GM23338 (cell line): ENCODE measurements around the gene FGF10. TPM values are rescaled to one million over a fixed set of nuclear protein-coding genes. Genes with fewer than 3 reads are reported as not detected.

Experiments
- CREB1 ChIP-seq: fragments of 250-450 bp; sonication (Bioruptor Pico); IDR thresholded peaks from 2 replicates; pipeline ENCODE4 v1.5.0; 2020; ENCODE audit warnings: low read depth, mild to moderate bottlenecking, moderate library complexity
- ETS1 ChIP-seq: IDR thresholded peaks from 2 replicates; pipeline ENCODE4 v1.6.1; 2016; ENCODE audit warnings: antibody characterized with exemption
- EZH2 ChIP-seq: fragments of 200-600 bp; sonication (generic); IDR thresholded peaks from one replicate; pipeline ENCODE4 v1.8.0; 2017; ENCODE audit warnings: antibody characterized with exemption, mild to moderate bottlenecking, low read depth; ENCODE audit not compliant: unreplicated experiment
- EZH2phosphoT487 ChIP-seq: fragments of 200-600 bp; sonication (generic); IDR thresholded peaks from one replicate; pipeline ENCODE4 v1.8.1; 2018; ENCODE audit warnings: antibody characterized with exemption; ENCODE audit not compliant: unreplicated experiment
- JUNB ChIP-seq: IDR thresholded peaks from one replicate; pipeline ENCODE4 v1.6.1; 2016; ENCODE audit warnings: antibody characterized with exemption; ENCODE audit not compliant: unreplicated experiment
- NANOG ChIP-seq: IDR thresholded peaks from 2 replicates; pipeline ENCODE4 v1.6.1; 2016; ENCODE audit warnings: antibody characterized with exemption, borderline replicate concordance
- POLR2AphosphoS5 ChIP-seq: IDR thresholded peaks from 2 replicates; pipeline ENCODE4 v1.6.1; 2016; ENCODE audit warnings: antibody characterized with exemption, low read depth
- STAT1 ChIP-seq: IDR thresholded peaks from one replicate; pipeline ENCODE4 v1.6.1; 2016; ENCODE audit warnings: antibody characterized with exemption; ENCODE audit not compliant: unreplicated experiment
- ZNF114 ChIP-seq: fragments of 250-450 bp; sonication (Bioruptor Pico); IDR thresholded peaks from 2 replicates; pipeline ENCODE4 v1.5.0; 2020; ENCODE audit warnings: mild to moderate bottlenecking, moderate library complexity
- ZNF331 ChIP-seq: fragments of 250-450 bp; sonication (Bioruptor Pico); IDR thresholded peaks from 2 replicates; pipeline ENCODE4 v1.5.0; 2020; ENCODE audit warnings: low read depth, mild to moderate bottlenecking, moderate library complexity
- polyA plus RNA-seq: library from polyadenylated mRNA; unstranded; fragments of >200 nt; fragmentation: Nextera tagmentation; extraction: Ambion mirVana; gene quantifications from 2 replicates; pipeline ENCODE4 v1.2.1, GENCODE V29; 2016
- total RNA-seq: library from RNA; depleted of rRNA; stranded (reverse); fragments of >200 nt; shearing (Covaris generic); gene quantifications from 2 replicates; pipeline ENCODE4 v1.2.3, GENCODE V29; 2014
- TF ChIP-seq, protein P1 (sequence below): fragments of 250-450 bp; sonication (Bioruptor Pico); IDR thresholded peaks from 2 replicates; pipeline ENCODE4 v1.5.0; 2020; ENCODE audit warnings: mild to moderate bottlenecking, moderate library complexity
- TF ChIP-seq, protein P2 (sequence below), 2 experiments: fragments of 200-600 bp in 1 of 2; sonication (generic) in 1 of 2; conservative IDR thresholded peaks; 2 replicates each; pipeline versions ENCODE4 v1.5.1 to v1.6.1; 2016 to 2017; ENCODE audit warnings: antibody characterized with exemption in 2 of 2, low read depth in 2 of 2, mild to moderate bottlenecking in 2 of 2, moderate library complexity in 1 of 2

Gene FGF10
- total and polyA plus RNA-seq, 2 experiments from 2014 or later, result 0.24 to 0.50 TPM

DNA sequence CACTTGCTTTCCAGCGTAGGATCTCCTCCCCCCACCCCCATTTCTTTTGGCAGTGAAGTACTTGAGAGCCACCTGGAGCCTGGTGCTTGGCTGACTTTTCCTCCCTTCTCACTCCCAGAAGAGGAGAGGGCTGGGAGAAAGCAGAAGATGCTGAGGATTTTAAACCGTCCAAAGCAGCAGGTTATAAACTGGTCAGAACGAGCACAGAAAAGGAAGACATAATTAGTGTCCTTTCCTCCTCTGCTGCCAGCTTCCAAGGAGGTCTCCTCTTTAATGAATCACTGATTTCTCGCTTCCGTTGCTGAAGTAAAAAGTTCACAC is 563 bp upstream of the FGF10 start (continued):
- TF ChIP-seq, protein P1, sequence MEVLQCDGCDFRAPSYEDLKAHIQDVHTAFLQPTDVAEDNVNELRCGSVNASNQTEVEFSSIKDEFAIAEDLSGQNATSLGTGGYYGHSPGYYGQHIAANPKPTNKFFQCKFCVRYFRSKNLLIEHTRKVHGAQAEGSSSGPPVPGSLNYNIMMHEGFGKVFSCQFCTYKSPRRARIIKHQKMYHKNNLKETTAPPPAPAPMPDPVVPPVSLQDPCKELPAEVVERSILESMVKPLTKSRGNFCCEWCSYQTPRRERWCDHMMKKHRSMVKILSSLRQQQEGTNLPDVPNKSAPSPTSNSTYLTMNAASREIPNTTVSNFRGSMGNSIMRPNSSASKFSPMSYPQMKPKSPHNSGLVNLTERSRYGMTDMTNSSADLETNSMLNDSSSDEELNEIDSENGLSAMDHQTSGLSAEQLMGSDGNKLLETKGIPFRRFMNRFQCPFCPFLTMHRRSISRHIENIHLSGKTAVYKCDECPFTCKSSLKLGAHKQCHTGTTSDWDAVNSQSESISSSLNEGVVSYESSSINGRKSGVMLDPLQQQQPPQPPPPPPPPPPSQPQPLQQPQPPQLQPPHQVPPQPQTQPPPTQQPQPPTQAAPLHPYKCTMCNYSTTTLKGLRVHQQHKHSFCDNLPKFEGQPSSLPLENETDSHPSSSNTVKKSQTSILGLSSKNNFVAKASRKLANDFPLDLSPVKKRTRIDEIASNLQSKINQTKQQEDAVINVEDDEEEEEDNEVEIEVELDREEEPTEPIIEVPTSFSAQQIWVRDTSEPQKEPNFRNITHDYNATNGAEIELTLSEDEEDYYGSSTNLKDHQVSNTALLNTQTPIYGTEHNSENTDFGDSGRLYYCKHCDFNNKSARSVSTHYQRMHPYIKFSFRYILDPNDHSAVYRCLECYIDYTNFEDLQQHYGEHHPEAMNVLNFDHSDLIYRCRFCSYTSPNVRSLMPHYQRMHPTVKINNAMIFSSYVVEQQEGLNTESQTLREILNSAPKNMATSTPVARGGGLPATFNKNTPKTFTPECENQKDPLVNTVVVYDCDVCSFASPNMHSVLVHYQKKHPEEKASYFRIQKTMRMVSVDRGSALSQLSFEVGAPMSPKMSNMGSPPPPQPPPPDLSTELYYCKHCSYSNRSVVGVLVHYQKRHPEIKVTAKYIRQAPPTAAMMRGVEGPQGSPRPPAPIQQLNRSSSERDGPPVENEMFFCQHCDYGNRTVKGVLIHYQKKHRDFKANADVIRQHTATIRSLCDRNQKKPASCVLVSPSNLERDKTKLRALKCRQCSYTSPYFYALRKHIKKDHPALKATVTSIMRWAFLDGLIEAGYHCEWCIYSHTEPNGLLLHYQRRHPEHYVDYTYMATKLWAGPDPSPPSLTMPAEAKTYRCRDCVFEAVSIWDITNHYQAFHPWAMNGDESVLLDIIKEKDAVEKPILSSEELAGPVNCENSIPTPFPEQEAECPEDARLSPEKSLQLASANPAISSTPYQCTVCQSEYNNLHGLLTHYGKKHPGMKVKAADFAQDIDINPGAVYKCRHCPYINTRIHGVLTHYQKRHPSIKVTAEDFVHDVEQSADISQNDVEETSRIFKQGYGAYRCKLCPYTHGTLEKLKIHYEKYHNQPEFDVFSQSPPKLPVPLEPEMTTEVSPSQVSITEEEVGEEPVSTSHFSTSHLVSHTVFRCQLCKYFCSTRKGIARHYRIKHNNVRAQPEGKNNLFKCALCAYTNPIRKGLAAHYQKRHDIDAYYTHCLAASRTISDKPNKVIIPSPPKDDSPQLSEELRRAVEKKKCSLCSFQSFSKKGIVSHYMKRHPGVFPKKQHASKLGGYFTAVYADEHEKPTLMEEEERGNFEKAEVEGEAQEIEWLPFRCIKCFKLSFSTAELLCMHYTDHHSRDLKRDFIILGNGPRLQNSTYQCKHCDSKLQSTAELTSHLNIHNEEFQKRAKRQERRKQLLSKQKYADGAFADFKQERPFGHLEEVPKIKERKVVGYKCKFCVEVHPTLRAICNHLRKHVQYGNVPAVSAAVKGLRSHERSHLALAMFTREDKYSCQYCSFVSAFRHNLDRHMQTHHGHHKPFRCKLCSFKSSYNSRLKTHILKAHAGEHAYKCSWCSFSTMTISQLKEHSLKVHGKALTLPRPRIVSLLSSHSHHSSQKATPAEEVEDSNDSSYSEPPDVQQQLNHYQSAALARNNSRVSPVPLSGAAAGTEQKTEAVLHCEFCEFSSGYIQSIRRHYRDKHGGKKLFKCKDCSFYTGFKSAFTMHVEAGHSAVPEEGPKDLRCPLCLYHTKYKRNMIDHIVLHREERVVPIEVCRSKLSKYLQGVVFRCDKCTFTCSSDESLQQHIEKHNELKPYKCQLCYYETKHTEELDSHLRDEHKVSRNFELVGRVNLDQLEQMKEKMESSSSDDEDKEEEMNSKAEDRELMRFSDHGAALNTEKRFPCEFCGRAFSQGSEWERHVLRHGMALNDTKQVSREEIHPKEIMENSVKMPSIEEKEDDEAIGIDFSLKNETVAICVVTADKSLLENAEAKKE (CRISPR knock-in tag), result no peak
- TF ChIP-seq JUNB (no peak), CREB1 (CRISPR knock-in tag) (no peak), ETS1 (no peak), POLR2AphosphoS5 (no peak), NANOG (no peak), EZH2phosphoT487 (no peak), EZH2 (no peak), ZNF114 (CRISPR knock-in tag) (no peak), ZNF331 (no peak), STAT1 (no peak)
- TF ChIP-seq, protein P2, sequence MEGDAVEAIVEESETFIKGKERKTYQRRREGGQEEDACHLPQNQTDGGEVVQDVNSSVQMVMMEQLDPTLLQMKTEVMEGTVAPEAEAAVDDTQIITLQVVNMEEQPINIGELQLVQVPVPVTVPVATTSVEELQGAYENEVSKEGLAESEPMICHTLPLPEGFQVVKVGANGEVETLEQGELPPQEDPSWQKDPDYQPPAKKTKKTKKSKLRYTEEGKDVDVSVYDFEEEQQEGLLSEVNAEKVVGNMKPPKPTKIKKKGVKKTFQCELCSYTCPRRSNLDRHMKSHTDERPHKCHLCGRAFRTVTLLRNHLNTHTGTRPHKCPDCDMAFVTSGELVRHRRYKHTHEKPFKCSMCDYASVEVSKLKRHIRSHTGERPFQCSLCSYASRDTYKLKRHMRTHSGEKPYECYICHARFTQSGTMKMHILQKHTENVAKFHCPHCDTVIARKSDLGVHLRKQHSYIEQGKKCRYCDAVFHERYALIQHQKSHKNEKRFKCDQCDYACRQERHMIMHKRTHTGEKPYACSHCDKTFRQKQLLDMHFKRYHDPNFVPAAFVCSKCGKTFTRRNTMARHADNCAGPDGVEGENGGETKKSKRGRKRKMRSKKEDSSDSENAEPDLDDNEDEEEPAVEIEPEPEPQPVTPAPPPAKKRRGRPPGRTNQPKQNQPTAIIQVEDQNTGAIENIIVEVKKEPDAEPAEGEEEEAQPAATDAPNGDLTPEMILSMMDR (conservative IDR thresholded peaks at IDR 0.05; ENCODE audit: low read depth in 2 of 2), result no peak
